HepG2 (cell line): ENCODE data around the gene ZFYVE28. TPM values are rescaled to one million over a fixed set of nuclear protein-coding genes. Genes with fewer than 3 reads are reported as not detected.

Source experiments
- AKNA ChIP-seq: sonication (generic); formaldehyde crosslinking; IDR thresholded peaks from 2 replicates; pipeline ENCODE4 v1.4.0; 2020; ENCODE audit warnings: missing genetic modification reagents, borderline replicate concordance
- ASH2L ChIP-seq: fragments of 300-600, 200-600 bp; sonication (generic); IDR thresholded peaks from 2 replicates; pipeline ENCODE4 v1.7.0; 2017; ENCODE audit warnings: low read depth, mild to moderate bottlenecking, moderate library complexity, mixed read lengths, low read length; ENCODE audit not compliant: insufficient read length
- CBFB ChIP-seq: sonication (generic); formaldehyde crosslinking; IDR thresholded peaks from 2 replicates; pipeline ENCODE4 v1.4.0; 2020; ENCODE audit warnings: missing genetic modification reagents
- GLI4 ChIP-seq: sonication (generic); formaldehyde crosslinking; IDR thresholded peaks from 2 replicates; pipeline ENCODE4 v1.5.1; 2020; ENCODE audit warnings: missing genetic modification reagents, mild to moderate bottlenecking, moderate library complexity, borderline replicate concordance
- KAT2B ChIP-seq: fragments of 150-350 bp; IDR thresholded peaks from 2 replicates; pipeline ENCODE4 v1.6.1; 2014; ENCODE audit warnings: low read depth, low read length, borderline replicate concordance
- MTA1 ChIP-seq: sonication (generic); formaldehyde crosslinking; IDR thresholded peaks from 2 replicates; pipeline ENCODE4 v1.4.0; 2020; ENCODE audit warnings: missing genetic modification reagents, mild to moderate bottlenecking, borderline replicate concordance
- MXD1 ChIP-seq: sonication (generic); formaldehyde crosslinking; IDR thresholded peaks from 2 replicates; pipeline ENCODE4 v1.4.0; 2020; ENCODE audit warnings: mild to moderate bottlenecking, missing genetic modification reagents
- POLR2AphosphoS5 ChIP-seq: IDR thresholded peaks from 2 replicates; pipeline ENCODE4 v1.6.1; 2012; ENCODE audit warnings: low read depth, low read length
- RBAK ChIP-seq: sonication (generic); formaldehyde crosslinking; IDR thresholded peaks from 2 replicates; pipeline ENCODE4 v1.5.1; 2020; ENCODE audit warnings: mild to moderate bottlenecking, missing genetic modification reagents
- RBFOX2 ChIP-seq: fragments of 200-400 bp; formaldehyde crosslinking; IDR thresholded peaks from 2 replicates; pipeline ENCODE4 v1.6.1; 2017; ENCODE audit warnings: low read depth, mild to moderate bottlenecking, low read length
- STAG1 ChIP-seq: sonication (generic); formaldehyde crosslinking; IDR thresholded peaks from 2 replicates; pipeline ENCODE4 v1.4.0; 2020; ENCODE audit warnings: missing genetic modification reagents
- TFAP4 ChIP-seq: sonication (generic); IDR thresholded peaks from 2 replicates; pipeline ENCODE4 v1.6.1; 2016; ENCODE audit warnings: low read depth, borderline replicate concordance
- ZBED4 ChIP-seq: sonication (generic); formaldehyde crosslinking; IDR thresholded peaks from 2 replicates; pipeline ENCODE4 v1.4.0; 2020; ENCODE audit warnings: missing genetic modification reagents, borderline replicate concordance
- ZBTB42 ChIP-seq: sonication (generic); formaldehyde crosslinking; IDR thresholded peaks from 2 replicates; pipeline ENCODE4 v1.5.0; 2020; ENCODE audit warnings: mild to moderate bottlenecking, missing genetic modification reagents
- ZFP36 ChIP-seq: fragments of 150-350 bp; IDR thresholded peaks from 2 replicates; pipeline ENCODE4 v1.6.1; 2018; ENCODE audit warnings: borderline replicate concordance, low read length, low read depth; ENCODE audit not compliant: partially characterized antibody
- ZNF660 ChIP-seq: sonication (generic); formaldehyde crosslinking; IDR thresholded peaks from 2 replicates; pipeline ENCODE4 v1.5.1; 2020; ENCODE audit warnings: mild to moderate bottlenecking, low read depth, missing genetic modification reagents, borderline replicate concordance
- ZSCAN31 ChIP-seq: sonication (generic); formaldehyde crosslinking; IDR thresholded peaks from 2 replicates; pipeline ENCODE4 v1.5.0; 2020; ENCODE audit warnings: low read depth, mild to moderate bottlenecking, missing genetic modification reagents
- polyA plus RNA-seq, 8 experiments: library from polyadenylated mRNA; depleted of rRNA in 3 of 8; stranded (reverse) in 7 of 8; unstranded in 1 of 8; fragments of >200 nt; fragmentation: Illumina TruSeq in 4 of 8; extraction: Trizol in 4 of 8; gene quantifications; 2 replicates each; pipeline versions ENCODE4 v1.2.1 to v1.2.3, GENCODE V29; 2011 to 2016; ENCODE audit warnings: low read depth in 4 of 8, missing spikeins in 1 of 8, mixed read lengths in 1 of 8; ENCODE audit not compliant: insufficient read depth in 1 of 8
- total RNA-seq, 5 experiments: library from RNA; depleted of rRNA; stranded (reverse); fragments of >200 nt; fragmentation: Illumina TruSeq; extraction: Trizol; gene quantifications; 2 replicates each; pipeline ENCODE4 v1.2.3, GENCODE V29; 2016; ENCODE audit warnings: low read depth in 1 of 5

The ZFYVE28 gene
- total and polyA plus RNA-seq, 2 of the 13 experiments (the other 11 are each of a cell fraction or from before 2014, with no cell fraction given): 0.12 to 0.22 TPM

DNA sequence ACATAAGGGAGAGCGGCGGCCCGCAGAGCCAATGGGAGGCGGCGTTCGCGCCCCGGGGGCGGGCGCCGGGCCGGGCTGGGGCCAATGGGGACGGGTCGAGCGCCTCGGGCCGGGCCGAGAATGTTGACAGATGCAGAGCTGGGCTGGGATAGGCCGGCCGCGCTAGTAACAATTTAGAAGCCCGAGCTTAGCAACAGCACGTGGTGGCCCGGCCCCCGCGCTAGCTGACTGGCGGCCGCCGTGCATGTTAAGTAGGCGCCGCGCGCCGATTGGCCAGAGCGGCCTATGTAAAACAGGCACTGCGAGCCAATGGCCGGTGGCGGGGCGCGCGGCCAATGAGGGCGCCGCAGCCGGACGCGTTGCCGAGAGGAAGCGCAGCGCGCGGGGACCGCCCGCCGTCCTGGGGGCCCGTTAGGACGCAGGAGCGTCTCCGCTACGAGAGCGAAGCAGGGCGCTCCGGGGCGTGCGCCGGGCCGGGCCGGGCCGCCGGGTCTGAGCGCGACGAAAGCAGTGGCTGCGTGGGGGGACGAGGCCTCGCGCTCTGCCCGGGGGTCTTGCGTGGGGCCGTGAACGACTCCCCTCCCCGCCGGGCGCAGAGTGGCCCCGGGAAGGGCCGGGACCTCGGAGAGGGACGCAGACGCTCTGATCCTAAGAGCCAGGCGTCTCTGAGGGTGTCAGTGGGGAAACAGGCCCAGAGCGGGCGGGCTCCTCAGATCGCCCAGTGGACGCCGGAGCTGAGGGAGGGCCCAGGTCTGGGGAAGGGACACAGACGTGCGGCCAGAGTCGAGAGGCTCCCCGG is 156.1 kb downstream of the ZFYVE28 start (continued):
- TF ChIP-seq AKNA (no peak), ZBED4 (CRISPR knock-in tag) (peak; percentile 93; the same call in 1 of the 2 replicates), RBAK (CRISPR knock-in tag) (no peak), CBFB (CRISPR knock-in tag) (peak; percentile 48; the same call in 1 of the 2 replicates), MXD1 (CRISPR knock-in tag) (peak; percentile 82; the same call in 1 of the 2 replicates), RBFOX2 (peak; percentile 91), ZNF660 (no peak), ZFP36 (no peak), POLR2AphosphoS5 (peak; percentile 62), GLI4 (CRISPR knock-in tag) (peak; percentile 65; the same call in 1 of the 2 replicates), KAT2B (no peak), ASH2L (peak; percentile 28), STAG1 (CRISPR knock-in tag) (no peak), ZSCAN31 (CRISPR knock-in tag) (peak; percentile 75; the same call in 1 of the 2 replicates), ZBTB42 (CRISPR knock-in tag) (no peak), MTA1 (CRISPR knock-in tag) (peak; percentile 80; the same call in 1 of the 2 replicates), TFAP4 (no peak)
